Dedifferentiated amniotic fluid mesenchymal stem cell (primary cell): Measurements from ENCODE around the gene WASF2.
A peak's percentile ranks its signal among the peaks of the same experiment; 100 is the strongest.
"Not testable (repeated sequence)": the region's sequence is repeated elsewhere in the genome, so short reads cannot be mapped to it uniquely, and the experiment has no call there.

ENCODE experiments used
- DNase-seq: peaks from one replicate; pipeline ENCODE4 v3.0.0-alpha.2; 2016; ENCODE audit errors: extremely low spot score

WASF2 gene

DNA sequence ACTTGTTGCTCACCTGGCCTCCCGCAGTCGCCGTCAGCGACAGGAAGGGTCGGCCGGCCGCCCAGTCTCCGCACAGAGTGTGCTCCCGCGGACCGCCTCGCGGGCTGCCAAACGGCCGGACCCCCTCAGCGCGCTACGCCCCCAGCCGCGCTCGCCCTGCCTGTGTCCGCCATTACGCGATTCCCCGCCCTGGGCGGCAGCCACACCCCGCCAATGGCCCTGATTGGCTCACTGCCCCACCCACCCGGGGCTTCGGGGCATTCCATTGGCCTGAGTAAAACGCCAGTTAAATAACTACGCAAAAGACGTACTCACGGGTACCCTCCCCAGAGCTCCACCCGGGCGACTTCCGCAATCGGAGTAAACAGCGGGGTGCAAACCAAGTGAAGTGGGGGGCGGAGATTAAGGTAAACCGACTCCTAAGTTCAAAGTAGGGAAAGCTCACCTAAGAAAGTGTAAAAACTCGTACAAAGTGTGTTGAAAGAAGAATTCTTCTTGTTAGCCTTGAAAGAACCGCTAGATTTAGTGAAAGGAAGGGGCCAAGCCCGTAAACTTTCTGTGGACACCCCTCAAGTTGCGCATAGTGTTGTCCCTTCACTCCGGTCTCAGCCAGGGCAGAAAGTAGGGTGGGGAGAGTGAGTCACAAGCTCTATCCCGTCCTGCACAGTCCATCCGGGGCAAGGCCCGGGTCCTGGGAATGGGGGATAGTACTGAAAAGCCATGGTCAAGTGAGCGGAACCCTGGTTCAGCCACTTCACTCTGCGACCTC, at the start of gene WASF2:
WASF2 (minus strand) TSS at position 195 of the 769 bp plus-strand sequence. CDS start 61,277 bp downstream, outside the sequence.
- DNase-seq, result peak; percentile 97

DNA sequence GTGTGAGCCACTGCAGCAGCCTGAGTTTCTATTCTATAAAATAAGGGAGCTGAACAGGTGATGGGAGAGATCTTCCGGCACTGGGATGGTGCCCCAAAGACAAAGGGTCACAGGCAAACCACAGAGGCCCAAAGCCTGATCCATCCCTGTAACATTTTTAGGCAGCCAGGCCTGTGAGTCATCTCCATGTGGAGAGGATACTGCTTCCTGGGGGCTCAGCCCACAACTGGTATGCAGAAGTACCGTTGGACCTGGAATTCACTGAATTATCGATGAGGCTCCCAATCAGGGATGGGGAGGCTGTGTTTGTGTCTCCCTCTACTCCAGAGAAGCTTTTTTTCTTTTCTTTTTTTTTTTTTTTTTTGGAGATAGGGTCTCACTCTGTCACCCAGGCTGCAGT, 48.8 kb upstream of the WASF2 start:
- peak; percentile 47 for DNase-seq

GRCh38 chr1:27538305-27538676, 48.3 kb upstream of the WASF2 start:
- DNase-seq, result not testable (repeated sequence)

GRCh38 chr1:27536767-27537166, 46.8 kb upstream of the WASF2 start:
- peak; percentile 49 for DNase-seq

- no peak for DNase-seq
Measured at GRCh38 chr1:27536010-27536757, 46.2 kb upstream of the WASF2 start.

GRCh38 chr1:27535386-27535785, 45.4 kb upstream of the WASF2 start:
- no peak for DNase-seq

DNA sequence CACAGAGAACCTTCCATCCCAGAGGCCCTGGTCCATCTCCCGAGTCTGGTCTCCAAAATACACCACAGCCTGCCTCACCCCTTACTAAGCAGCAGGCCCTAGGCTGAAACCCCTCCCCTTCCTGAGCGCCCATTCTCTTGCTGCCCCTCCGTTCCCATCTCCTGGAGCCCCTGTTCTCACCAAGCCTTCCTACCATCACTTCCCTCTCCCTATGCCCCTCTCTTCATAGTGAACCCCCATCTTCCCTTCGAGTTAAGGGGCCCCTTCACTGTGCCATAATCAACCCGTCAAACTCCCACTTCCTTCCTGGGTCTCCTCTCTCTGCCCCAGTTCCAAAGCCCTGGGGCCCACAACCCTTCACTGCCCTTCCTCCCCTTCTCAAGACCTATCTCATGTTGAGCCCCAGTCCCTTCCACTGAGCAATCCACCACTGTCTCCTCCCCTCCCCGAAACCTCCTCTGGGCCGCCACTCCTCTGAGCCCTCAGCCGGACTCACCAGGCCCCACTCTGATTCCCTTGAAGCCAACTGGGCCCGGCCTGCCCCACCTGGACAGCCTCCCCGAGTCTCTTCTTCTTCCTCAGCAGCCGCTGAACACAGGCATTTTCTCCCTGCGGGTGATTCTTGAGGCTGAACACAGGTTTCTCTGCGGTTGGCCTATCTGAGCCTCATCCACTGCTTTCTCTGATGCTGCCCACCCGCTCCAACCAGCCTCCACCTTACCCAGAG, 42.2 kb upstream of the WASF2 start:
- no peak for DNase-seq

GRCh38 chr1:27530192-27530591, 40.2 kb upstream of the WASF2 start:
- DNase-seq, result no peak

GRCh38 chr1:27529704-27530018, 39.7 kb upstream of the WASF2 start:
- DNase-seq, result no peak

DNA sequence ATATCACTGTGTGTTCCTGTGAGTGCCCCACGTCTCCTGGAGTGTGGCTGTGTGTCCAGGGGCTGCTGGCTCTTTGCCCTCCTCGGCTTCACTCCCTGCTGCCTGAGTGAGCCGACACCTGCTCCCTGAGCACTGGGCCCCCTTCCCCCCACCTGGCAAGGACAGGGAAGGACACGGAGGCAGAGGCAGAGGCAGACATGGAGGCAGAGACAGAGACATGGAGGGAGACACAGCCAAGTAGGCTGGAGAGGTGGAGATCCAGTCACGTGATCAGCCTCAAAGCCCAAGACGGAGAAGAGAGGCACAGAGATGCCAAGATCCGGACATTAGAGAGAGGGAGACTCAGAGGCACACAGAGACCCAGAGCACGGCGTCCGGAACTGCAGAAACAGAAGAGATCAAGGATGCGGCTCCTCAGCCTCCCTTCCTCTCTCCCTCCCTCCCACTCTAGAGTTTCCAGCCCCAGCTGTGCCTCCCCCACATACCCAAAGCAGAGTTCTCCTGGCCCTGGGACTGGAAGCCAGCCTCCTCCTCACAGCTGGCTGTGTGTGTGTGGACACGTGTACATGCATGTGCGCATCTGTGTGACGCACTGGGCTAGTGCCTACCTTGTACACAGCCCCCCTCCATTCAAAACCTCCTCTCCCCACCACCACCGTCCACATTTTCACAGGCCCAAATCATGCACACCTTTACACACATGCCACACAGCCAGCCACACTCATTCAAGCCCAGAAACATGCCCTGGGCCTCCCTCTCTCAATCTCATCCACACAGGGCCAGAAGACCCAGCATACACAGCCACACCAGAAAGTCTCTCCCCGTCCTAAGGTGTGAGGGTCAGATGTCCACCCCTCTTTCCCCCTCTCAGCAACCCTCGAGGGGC, 39.1 kb upstream of the WASF2 start:
- DNase-seq, result peak; percentile 27

- no peak for DNase-seq
Measured at GRCh38 chr1:27527890-27528817, 38.2 kb upstream of the WASF2 start.

DNA sequence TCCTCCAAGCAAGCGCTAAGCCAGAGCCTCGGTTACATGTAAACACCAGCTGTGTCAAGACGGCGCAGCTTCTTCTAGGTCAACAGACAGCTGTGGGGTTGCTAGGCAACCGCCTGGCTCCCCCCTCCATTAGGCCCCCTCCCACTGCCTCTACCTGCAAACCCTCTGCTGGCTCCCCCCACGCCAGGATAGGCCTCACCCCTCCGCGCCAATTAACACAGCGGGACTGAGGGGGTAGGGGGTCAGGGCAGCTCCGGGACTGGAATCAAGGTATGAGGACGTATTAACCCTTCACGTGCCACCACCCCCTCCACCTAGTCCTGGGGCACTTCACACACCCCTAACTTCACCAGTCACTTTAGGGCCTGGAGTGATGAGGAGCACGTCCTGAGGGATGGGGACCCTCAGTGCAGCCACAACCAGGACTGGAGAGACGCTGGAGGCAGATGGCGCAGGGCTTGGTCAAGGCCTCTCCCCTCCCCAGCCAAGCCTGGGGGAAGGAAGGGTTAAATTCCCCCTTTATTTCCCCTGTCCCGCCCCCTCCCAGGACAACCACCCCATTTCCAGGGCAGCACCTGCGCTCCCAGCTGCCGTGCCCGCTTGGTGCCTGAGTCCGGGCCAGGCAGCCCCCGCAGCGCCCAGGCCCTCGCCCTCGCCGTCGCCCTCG, 37.4 kb upstream of the WASF2 start:
- no peak for DNase-seq

- DNase-seq, result no peak
Measured at GRCh38 chr1:27526569-27527222, 36.7 kb upstream of the WASF2 start.

DNA sequence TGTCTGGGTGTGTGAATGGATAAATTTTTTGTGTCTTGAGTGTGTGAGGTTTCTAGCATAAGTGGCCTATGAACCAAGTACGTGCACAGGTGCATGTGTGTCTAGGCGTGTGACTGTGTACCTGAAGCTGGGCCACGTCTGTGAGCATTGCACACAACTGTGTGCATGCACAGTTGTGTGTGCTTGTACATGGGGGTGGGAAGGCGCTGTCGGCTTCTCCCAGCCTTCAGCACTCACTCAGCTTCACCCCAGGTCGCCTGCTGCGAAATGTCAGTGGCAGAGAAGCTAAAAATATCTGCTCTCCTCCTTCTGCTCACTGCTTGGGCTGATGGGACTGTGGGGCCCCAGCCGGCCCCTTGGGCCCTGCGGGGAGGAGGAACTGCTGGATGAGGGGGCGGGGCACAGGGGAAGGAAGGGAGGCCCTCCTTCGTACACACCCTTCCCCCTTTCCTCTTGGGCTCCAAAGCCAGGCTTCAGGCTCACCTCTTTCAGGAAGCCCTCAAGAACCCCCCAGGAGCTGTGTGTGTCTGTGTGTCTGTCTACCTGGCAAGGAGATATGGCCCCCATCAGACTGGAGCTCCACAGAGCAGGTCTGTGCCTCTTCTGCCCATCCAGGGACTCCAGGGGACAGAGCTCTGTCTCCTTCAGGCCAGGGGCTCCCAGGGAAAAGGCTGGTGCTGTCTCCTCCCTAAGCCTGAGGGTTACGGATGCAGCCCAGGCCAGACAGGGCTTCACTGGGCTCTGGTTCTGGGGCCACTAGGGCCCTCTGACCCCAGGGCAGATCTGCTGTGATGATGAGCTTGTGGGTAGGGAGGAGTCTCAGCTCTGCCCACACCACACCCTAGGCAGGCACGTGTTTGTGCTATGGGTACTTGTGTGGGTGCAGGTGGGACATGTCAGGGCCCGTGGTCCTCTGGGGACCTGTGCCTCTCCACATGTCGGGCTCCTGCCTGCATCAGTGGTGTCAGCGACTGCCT, 35.6 kb upstream of the WASF2 start:
- DNase-seq, result no peak

GRCh38 chr1:27523337-27524020, 33.5 kb upstream of the WASF2 start:
- DNase-seq, result no peak

DNA sequence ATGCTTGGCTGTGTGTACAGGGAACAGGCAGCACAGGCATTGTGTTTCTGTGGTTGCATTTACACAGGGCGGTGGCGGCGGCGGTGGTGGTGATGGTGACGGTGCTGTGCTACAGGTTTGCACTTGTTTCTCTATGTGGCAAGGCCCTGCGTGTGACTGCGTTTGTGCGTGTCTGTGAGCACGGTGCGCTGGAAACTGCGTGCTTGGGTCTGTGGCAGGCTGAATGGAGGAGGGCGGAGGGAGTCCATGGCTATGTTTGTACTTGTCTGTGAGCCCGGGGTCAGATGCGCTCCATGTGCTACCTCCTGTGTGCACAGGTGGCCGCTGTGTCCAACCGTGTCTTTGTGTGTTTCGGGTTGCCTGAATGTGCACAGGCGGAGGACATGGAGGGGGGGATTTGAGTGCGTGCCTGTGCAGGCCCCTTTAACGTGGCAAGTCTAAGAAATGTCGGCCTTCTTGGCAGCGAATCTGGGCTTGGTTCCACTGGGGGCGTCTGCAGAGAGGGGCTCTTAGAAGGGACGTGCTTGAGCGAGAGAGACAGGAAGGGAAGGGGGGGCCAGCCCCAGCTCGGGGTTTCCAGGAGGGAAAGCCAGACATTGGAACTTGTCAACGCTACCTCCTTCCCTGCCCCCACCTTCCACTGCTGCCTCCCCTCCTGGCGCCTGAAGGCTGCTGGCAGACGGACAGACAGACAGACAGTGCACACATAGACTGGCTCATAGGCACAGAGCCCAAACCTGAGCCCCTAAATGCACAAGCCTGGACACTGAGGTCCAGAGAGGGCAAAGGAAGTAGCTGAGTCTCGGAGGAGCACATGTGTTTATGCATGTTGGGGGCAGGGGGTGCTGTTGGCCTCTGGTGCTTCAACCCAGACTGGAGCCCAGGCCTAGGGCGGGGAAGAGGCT, 32.7 kb upstream of the WASF2 start:
- no peak for DNase-seq
